NCI-H1694 treated with DMSO at 0.1 percent for 48 hours (cell line): ENCODE data around the gene MYBPHL.

ENCODE experiments used
- DNase-seq: peaks from one replicate; lab custom pipeline; 2025; lab: John Stamatoyannopoulos, UW

The MYBPHL gene

DNA sequence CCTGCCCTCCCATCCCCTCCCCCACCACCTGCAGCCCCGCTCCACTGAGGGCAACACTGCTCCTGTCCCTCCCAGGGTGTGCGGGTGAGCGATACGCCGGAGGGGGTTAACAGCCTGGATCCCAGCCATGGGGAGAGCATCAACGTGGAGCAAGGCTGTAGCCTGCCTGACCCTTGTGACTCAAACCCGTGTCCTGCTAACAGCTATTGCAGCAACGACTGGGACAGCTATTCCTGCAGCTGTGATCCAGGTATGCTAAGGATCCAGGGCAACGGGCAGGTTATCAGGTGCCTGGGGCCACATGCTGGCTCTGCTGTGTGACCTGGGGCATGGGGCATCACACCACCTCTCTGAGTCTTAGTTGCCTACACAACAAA lies 42.4 kb downstream of the MYBPHL start:
- DNase-seq: no peak

DNA sequence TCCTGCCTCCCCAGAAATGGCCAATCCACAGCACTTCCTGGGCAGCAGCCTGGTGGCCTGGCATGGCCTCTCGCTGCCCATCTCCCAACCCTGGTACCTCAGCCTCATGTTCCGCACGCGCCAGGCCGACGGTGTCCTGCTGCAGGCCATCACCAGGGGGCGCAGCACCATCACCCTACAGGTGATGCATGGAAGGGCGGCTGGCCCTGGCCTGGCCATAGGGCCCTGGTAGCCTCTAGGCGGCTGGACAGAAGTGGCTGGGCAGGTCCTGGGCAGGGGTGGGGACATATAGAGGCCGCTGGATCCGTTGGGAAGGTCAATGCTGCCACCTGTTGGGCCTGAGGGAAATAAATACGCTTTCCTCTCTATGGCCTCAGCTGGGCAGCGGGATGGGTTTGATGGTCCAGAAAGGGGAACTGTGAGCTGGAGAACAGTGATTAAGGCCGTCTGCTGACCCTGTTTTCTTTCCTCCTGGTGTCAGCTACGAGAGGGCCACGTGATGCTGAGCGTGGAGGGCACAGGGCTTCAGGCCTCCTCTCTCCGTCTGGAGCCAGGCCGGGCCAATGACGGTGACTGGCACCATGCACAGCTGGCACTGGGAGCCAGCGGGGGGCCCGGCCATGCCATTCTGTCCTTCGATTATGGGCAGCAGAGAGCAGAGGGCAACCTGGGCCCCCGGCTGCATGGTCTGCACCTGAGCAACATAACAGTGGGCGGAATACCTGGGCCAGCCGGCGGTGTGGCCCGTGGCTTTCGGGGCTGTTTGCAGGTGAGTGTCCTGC lies 43.0 kb downstream of the MYBPHL start:
- DNase-seq: peak; percentile 57

DNA sequence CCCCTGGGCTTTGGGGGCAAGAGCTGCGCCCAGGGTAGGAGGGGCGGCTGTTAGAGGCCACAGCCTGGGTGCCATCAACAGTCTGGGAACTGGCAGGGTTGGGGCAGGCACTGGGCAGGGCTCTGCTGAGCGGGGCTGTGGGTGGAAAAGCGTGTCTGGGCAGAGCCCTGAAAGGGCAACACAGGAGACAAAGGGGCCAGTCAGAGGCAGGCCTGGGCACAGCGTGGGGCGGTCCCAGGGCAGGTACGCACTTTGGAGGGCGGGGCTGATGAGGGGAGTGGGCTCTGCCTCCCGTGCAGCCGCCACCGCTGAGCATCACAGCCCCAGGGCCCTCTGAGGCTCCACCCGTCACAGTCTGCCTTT lies 43.6 kb downstream of the MYBPHL start:
- DNase-seq: peak; percentile 57

DNA sequence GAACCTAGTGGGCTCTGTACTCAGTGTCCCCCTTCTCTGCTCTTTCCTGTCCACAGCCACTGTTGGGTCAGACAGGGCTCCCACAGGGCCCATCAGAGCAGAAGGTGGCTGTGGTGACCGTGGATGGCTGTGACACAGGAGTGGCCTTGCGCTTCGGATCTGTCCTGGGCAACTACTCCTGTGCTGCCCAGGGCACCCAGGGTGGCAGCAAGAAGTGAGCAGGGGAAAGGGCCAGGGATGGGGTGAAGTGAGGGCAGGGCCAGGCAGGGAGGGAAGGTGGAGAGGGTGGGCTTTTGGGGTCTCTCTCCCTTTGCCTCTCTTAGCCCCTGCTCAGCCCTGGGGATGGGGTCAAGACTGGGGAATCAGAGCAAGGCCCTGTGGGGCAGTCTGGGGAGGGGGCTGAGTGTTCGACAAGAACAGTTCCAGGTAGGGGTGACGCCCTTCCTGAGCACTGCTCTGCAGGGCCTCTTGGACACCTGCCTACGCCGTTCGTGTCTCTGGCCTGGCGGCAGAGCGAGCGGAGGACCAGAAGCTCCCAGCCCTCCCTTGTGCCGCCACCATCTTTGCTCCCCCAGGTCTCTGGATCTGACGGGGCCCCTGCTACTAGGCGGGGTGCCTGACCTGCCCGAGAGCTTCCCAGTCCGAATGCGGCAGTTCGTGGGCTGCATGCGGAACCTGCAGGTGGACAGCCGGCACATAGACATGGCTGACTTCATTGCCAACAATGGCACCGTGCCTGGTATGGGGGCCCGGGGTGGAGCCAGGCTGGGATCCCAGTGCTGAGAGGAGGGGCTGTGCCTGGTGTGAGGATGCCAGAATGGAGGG lies 44.4 kb downstream of the MYBPHL start:
- no peak for DNase-seq

DNA sequence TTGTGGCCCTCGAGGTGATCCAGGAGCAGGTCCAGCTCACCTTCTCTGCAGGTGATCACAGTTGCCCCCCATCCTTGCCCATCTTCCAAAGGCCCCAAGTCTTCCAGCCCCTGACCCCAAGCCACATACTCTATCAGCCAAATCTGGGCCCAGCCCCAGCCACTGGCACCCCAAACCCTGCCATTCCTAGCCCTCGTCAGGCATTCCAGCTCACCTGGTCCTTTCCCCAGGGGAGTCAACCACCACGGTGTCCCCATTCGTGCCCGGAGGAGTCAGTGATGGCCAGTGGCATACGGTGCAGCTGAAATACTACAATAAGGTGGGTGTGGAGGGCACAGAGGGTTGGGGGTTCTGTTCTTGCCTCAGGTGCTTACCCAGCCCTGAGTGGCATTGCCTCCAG lies 45.2 kb downstream of the MYBPHL start:
- no peak for DNase-seq

DNA sequence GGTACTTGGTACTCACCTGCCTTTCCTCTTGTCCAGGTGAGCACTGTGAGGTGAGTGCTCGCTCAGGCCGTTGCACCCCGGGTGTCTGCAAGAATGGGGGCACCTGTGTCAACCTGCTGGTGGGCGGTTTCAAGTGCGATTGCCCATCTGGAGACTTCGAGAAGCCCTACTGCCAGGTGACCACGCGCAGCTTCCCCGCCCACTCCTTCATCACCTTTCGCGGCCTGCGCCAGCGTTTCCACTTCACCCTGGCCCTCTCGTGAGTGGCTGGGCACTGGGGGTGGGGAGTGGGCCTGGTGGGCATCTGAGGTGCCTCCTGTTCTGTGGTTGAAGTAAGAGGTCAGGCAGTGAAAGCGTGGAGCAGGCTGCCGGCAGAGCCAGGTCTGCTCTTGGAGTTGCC lies 45.8 kb downstream of the MYBPHL start:
- no peak for DNase-seq

DNA sequence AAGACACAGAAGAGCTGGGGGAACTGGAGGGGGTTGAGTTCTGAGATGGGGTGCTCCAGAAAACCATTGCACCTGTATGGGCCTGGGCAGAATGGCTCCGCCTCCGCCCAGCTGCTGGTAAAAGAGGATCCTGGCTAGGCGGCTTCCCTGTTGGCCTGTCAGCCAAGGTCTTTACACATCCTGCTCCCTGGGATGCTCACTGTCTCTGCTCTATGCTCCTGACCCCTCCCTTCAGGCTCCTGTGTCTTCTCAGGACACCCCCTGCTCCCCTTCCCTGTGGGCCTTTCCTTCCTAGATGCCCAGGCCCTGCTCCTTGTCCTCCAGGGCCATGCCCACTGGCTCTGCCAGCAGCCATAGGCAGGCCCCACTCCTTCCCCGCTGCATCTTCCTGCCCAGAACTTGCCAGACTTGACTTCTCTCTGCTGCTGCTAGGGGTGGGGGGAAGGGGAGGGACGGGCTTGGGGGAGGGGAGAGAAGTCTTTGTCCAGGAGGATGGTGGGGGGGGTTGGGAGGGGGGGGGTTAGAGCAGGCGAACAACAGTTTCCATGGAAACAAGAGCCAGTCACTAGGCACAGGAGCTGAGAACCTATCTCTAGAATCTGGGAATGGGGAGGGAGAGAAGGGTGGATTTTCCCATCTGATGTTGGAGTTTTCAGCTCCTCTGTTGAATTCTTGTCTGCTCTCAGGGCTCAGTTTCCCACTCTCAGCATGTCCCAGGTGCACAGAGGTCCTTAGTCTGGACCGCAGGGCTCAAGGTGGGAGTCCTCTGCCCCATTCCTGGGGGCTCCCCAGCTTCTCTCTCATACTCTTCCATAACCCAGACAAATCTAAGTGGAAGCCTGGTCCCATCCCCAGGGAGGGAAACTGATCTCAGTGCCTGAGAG lies 46.9 kb downstream of the MYBPHL start:
- DNase-seq: no peak

DNA sequence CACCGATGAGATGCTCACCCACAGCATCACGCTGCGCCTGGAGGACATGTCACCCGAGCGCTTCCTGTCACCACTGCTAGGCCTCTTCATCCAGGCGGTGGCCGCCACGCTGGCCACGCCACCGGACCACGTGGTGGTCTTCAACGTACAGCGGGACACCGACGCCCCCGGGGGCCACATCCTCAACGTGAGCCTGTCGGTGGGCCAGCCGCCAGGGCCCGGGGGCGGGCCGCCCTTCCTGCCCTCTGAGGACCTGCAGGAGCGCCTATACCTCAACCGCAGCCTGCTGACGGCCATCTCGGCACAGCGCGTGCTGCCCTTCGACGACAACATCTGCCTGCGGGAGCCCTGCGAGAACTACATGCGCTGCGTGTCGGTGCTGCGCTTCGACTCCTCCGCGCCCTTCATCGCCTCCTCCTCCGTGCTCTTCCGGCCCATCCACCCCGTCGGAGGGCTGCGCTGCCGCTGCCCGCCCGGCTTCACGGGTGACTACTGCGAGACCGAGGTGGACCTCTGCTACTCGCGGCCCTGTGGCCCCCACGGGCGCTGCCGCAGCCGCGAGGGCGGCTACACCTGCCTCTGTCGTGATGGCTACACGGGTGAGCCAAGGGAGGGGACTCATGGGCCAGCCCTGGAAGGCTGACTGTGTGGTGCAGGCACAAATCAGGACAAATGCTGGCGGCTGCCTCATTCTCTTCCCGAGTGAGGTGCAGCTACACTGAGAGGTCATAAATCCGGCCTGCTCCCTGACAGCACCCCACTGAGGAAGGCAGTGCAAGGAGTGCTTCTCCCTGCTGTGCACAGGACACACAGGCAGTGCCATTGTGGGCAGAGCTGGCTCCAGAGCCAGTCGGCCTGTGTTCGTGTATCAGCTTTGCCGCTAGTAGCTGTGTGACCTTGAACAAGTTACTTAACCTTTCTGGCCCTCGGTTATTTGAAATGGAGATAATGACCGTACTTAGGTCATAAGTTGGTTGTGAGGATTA lies 48.0 kb downstream of the MYBPHL start:
- DNase-seq: no peak

DNA sequence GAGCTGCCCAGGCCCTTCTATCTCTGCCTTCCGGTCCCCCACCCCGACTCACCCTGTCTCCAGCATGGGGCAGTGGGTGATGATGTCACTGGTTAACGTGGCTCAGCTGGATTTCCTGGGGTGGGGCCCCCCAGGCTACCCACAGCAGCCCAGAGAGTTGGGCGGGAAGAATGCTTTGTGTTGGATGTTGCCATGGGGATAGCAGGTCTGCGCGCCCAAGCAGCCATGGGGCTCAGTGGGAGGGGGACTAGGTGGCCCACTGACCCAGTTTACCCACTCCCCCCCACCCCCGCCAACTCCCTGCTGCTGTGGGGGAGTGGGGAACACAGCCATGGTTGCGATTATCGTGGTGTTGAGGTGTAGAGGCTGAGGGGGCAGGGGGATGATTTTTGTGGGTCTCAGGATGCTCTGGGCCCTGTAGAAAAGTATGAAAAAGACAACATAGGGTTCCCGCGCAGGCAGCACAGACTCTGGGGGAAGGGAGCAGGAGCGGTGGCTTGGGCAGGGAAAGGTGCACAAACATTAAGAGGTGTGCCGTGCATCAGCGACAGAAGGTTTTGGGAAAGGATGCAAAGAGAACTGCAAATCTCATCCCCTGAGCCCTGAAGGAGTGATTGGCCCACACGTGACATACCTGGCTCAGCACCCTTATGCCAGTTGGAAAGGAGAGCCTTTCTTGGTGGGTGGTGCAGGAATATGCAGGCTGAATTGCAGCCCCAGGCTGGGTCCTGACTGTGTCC lies 49.0 kb downstream of the MYBPHL start:
- no peak for DNase-seq

DNA sequence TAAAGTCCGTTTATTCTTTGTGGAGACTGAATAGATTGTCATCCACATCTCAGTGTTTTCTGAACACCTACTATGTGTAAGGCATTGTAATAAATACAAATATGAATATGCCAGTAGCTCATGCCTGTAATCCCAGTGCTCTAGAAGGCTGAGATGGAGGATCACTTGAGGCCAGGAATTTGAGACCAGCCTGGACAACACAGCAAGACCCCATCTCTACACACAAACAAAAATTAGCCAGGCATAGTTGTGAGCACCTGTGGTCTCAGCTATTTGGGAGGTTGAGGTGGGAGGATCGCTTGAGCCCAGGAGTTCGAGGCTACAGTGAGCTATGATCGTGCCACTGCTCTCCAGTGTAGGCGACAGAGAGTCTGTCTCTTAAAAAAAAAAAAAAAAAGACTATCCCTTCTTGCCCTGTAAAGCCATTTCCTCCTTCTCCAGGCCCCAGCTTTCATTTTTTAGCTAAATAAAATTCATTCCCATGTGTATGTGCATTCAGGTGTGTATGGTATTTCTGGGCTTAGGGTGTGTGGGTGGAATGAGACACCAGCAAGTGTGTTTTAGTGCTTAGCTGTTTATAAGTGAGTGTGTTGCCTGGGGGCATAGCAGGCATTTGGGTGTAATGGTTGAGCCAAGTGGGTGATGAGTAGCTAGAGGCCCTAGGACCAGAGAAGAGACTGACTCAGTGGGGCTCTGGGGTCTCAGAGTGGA lies 49.7 kb downstream of the MYBPHL start:
- DNase-seq: peak; percentile 20

DNA sequence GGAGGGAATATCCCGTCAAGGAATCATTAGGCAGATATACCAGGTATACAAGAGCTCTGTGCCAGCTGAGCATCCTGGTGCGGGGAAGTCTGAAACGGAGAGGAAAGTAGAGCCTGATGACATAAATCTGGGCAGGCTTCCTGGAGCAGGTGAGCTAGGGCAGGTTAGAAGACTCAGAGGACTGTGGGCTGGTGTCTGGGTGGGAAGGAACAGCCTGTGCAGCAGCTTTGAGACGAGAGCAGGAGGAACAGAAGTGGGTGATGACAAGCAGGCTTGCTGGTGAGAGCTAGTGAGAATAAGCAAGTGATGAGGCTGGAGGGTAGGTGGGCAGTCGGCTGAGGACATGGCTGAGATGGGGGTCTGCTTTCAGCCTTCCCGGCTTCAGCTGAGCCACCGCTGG lies 50.7 kb downstream of the MYBPHL start:
- DNase-seq: peak; percentile 66

DNA sequence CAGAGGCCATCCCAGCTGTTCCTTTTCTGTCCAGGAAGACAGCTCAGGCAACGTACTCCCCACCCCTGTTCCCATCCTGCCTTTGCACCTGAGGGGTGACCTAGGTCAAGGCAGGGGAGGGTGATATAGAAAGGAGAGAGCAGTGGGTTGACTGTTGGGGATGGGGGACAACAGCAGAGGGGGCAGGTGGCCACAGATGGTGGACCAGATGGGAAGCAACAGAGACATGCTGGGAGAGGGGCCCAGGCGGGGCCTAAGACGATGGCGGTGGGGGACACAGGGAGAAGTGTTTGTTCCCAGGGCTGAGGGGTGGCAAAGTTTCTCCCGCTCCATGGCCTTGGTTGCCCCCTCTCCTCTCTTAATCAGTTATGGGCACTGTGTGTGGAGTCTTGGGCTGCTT lies 51.1 kb downstream of the MYBPHL start:
- peak; percentile 83 for DNase-seq

DNA sequence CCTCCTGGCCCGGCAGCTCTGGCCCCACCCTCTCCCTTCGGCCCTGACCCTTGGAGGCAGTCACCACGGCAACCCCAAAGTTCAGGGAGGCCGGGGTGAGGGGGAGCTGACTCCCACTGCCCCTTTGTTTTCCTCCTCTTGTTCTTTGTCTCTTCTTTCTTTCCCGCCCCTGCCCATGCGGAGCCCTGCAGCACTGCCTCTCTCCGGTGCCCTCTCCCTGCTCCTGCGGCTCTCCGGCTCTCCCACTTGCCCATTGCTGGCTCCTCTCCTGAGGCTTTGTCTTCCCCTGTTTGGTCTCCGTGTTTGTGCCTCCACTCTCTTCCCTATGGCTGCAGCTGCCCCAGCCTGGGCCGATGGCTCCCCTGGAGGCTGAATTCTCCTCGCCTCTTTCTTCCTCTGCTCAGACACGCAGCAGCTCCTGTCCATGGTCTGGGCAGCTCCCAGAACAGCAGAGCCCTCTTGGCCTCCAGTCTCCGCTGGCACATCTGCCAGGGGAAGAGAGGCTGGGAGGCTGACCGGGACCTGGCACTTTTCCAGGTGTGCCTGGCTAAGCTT lies 51.6 kb downstream of the MYBPHL start:
- DNase-seq: peak; percentile 83

DNA sequence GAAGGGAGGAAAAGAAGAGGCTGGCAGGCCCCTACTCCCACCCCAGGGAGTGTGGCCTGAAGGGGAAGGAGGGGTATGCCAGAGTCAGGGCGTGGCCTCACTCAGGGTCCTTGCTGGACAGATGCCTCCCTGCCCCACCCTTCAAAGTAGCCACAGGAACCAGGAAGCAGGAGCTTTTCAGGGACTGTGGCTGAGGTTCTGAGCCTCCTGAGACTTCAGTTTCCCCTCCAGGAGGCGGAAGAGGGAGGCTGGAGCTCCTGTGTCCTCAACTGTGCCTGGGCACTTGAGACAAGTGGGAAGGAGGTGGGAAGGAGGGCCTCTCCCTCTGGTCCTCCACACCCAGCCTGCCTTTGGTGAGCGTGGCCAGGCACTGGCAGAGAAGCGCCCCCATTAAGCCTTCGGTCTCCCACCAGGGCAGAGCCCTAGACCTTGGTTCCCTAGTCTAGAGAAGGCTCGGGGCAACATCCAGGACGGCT lies 52.2 kb downstream of the MYBPHL start:
- no peak for DNase-seq

DNA sequence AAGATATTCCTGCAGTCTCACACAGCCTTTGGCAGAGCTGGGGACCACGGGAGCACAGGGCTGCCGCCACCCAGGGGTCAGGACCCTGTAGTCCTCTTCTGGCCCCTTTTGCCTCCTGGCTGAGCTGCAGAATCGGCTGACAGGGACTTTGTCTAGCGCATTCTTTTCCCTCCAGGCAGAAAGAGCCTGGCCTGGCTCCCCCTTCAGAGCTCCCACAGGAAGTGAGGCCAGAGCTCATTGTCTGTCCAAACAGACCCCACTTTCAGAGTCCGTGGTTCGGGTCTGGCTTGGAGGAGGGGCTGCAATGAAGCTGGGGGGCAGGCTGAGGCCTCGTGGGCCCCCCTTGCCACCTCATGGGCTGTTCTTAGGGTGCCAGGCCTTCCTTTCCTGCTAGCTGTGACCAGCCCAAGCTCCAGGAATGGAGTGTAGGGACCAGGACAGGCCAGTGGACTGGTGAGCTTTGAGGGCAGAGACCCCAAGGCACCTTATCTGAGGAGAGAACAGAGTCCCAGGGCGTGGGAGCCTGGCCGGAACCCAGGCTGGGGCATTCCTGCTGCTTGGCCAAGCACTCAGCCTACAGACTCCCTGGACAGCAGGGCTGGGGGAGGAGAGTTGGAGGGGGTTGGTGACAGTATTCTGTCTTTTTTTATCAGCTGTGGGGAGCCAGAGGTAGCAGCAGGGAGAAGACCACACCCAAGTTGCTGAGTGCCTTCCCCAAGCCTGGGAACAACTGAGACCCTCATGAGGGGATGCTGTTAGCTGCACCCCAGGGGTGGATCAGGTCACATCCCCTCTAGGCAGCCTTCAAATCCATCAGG lies 52.8 kb downstream of the MYBPHL start:
- DNase-seq: peak; percentile 36

DNA sequence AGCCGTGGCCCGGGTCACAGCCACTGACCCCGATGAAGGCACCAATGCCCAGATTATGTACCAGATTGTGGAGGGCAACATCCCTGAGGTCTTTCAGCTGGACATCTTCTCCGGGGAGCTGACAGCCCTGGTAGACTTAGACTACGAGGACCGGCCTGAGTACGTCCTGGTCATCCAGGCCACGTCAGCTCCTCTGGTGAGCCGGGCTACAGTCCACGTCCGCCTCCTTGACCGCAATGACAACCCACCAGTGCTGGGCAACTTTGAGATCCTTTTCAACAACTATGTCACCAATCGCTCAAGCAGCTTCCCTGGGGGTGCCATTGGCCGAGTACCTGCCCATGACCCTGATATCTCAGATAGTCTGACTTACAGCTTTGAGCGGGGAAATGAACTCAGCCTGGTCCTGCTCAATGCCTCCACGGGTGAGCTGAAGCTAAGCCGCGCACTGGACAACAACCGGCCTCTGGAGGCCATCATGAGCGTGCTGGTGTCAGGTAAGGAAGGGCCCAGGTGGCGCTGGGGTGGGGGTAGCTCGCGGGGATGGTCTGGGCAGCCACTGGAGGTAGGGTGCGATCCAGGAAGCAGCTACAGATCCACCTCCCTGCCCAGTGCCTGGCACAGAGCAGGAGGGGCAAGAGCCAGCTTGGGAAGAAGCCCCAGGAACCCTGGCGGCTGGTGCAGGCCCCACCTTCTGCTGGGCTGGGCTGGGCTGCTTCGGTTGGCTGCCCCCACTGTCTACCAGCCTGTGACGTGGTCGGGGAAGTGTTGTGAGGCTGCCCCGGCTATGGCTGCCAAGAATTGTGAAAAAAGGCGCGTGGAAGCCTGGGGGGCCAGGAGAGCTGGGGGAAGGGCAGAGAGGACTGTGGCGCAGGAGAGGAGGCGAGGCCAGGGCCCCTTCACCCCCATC lies 53.7 kb downstream of the MYBPHL start:
- peak; percentile 95 for DNase-seq

DNA sequence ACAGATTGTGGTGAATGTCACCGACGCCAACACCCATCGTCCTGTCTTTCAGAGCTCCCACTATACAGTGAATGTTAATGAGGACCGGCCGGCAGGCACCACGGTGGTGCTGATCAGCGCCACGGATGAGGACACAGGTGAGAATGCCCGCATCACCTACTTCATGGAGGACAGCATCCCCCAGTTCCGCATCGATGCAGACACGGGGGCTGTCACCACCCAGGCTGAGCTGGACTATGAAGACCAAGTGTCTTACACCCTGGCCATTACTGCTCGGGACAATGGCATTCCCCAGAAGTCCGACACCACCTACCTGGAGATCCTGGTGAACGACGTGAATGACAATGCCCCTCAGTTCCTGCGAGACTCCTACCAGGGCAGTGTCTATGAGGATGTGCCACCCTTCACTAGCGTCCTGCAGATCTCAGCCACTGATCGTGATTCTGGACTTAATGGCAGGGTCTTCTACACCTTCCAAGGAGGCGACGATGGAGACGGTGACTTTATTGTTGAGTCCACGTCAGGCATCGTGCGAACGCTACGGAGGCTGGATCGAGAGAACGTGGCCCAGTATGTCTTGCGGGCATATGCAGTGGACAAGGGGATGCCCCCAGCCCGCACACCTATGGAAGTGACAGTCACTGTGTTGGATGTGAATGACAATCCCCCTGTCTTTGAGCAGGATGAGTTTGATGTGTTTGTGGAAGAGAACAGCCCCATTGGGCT lies 54.5 kb downstream of the MYBPHL start:
- DNase-seq: no peak
